LNCaP clone FGC (cell line): ENCODE measurements around the gene PHF13.

ENCODE experiments used
- DNase-seq: peaks from one replicate; pipeline ENCODE4 v3.0.0-alpha.2; 2011; ENCODE audit warnings: low read depth
- H3K4me3 ChIP-seq: 2 replicates; pipeline ENCODE4 v1.5.1; 2011; ENCODE audit warnings: mild to moderate bottlenecking, low read depth, low read length, control low read depth
- CTCF ChIP-seq: IDR thresholded peaks from 2 replicates; pipeline ENCODE4 v1.5.1; 2012; ENCODE audit warnings: mild to moderate bottlenecking; ENCODE audit not compliant: control insufficient read depth, insufficient read depth; ENCODE audit errors: extremely low read depth

The PHF13 gene

GRCh38 chr1:6602669-6603237, 10.8 kb upstream of the PHF13 start, which contains the start of gene KLHL21:
Gene KLHL21 (minus strand): TSS chr1:6602869. CDS start chr1:6602817, 52 bp downstream.
- no peak for TF ChIP-seq CTCF
- no peak for DNase-seq
- H3K4me3 ChIP-seq = peak within 1 kb of the TSS; percentile 95

- DNase-seq = no peak
- H3K4me3 ChIP-seq = peak overlapping the region; percentile 95
- TF ChIP-seq CTCF = no peak
These were observed 10.2 kb upstream of the PHF13 start for GRCh38 chr1:6603238-6603914.

- no peak overlapping the region for H3K4me3 ChIP-seq
- no peak for DNase-seq
- TF ChIP-seq CTCF = no peak
These were observed 9.5 kb upstream of the PHF13 start for GRCh38 chr1:6603915-6604558.

- TF ChIP-seq CTCF = no peak
- DNase-seq = no peak
- peak overlapping the region; percentile 56 for H3K4me3 ChIP-seq
These were observed 730 bp upstream of the PHF13 start for GRCh38 chr1:6612641-6613360.

- DNase-seq = no peak
- peak overlapping the region; percentile 64 for H3K4me3 ChIP-seq
- TF ChIP-seq CTCF = no peak
These were observed 743 bp downstream of the PHF13 start for GRCh38 chr1:6614019-6614928.
